HEK293T (cell line): ENCODE results near the gene TM9SF4.

Experiments used
- CTCF ChIA-PET: fragments of 350-600 bp; formaldehyde crosslinking; extraction: SDS; loops from one replicate; lab custom pipeline; 2021; ENCODE audit warnings: antibody characterized with exemption, inconsistent platforms; lab: Yijun Ruan, JAX
- POLR2A ChIA-PET: fragments of 350-600 bp; formaldehyde crosslinking; extraction: SDS; loops from one replicate; lab custom pipeline; 2020; ENCODE audit warnings: antibody characterized with exemption, inconsistent platforms; lab: Yijun Ruan, JAX
- DNase-seq: peaks from one replicate; pipeline ENCODE4 v3.0.0; 2012; ENCODE audit warnings: mixed read lengths; ENCODE audit errors: extremely low spot score
- ARNT ChIP-seq: fragments of 450-650 bp; IDR thresholded peaks from 2 replicates; pipeline ENCODE4 v1.6.1; 2017; ENCODE audit warnings: mild to moderate bottlenecking
- BHLHE40 ChIP-seq: fragments of 450-650 bp; IDR thresholded peaks from 2 replicates; pipeline ENCODE4 v1.6.1; 2016; ENCODE audit warnings: mild to moderate bottlenecking, moderate library complexity, borderline replicate concordance
- CTBP1 ChIP-seq: fragments of 450-650 bp; IDR thresholded peaks from 2 replicates; pipeline ENCODE4 v1.6.1; 2016; ENCODE audit warnings: borderline replicate concordance
- ELF4 ChIP-seq: fragments of 450-650 bp; IDR thresholded peaks from 2 replicates; pipeline ENCODE4 v1.6.1; 2017; ENCODE audit warnings: antibody characterized with exemption
- FOXA1 ChIP-seq: fragments of 450-650 bp; IDR thresholded peaks from 2 replicates; pipeline ENCODE4 v1.6.1; 2016; ENCODE audit warnings: mild to moderate bottlenecking
- FOXK2 ChIP-seq: fragments of 450-650 bp; IDR thresholded peaks from 2 replicates; pipeline ENCODE4 v1.6.1; 2016; ENCODE audit warnings: mild to moderate bottlenecking
- FOXM1 ChIP-seq: fragments of 450-650 bp; IDR thresholded peaks from 2 replicates; pipeline ENCODE4 v1.6.1; 2017; ENCODE audit warnings: mild to moderate bottlenecking, borderline replicate concordance
- HDGF ChIP-seq: fragments of 450-650 bp; IDR thresholded peaks from 2 replicates; pipeline ENCODE4 v1.6.1; 2017; ENCODE audit warnings: antibody characterized with exemption, borderline replicate concordance
- L3MBTL2 ChIP-seq: fragments of 450-650 bp; conservative IDR thresholded peaks from 2 replicates; pipeline ENCODE4 v1.6.1; 2016; ENCODE audit warnings: mild to moderate bottlenecking
- LEF1 ChIP-seq: fragments of 450-650 bp; IDR thresholded peaks from 2 replicates; pipeline ENCODE4 v1.6.1; 2017; ENCODE audit warnings: mild to moderate bottlenecking, borderline replicate concordance
- NFRKB ChIP-seq: fragments of 450-650 bp; IDR thresholded peaks from 2 replicates; pipeline ENCODE4 v1.6.1; 2016; ENCODE audit warnings: mild to moderate bottlenecking, moderate library complexity
- PKNOX1 ChIP-seq: fragments of 450-650 bp; IDR thresholded peaks from 2 replicates; pipeline ENCODE4 v1.6.1; 2016
- SP1 ChIP-seq: fragments of 450-650 bp; IDR thresholded peaks from 2 replicates; pipeline ENCODE4 v1.6.1; 2017
- SUZ12 ChIP-seq: fragments of 450-650 bp; IDR thresholded peaks from 2 replicates; pipeline ENCODE4 v1.6.1; 2016; ENCODE audit warnings: mild to moderate bottlenecking
- TARDBP ChIP-seq: fragments of 450-650 bp; IDR thresholded peaks from 2 replicates; pipeline ENCODE4 v1.6.1; 2016
- ZNF384 ChIP-seq: fragments of 450-650 bp; IDR thresholded peaks from 2 replicates; pipeline ENCODE4 v1.6.1; 2016

TM9SF4 gene

GRCh38 chr20:32184961-32185603 lies 75.6 kb downstream of the TM9SF4 start:
- no peak for TF ChIP-seq ARNT
- POLR2A ChIA-PET: no interaction called here

GRCh38 chr20:32186506-32186905 lies 77.0 kb downstream of the TM9SF4 start:
- ChIA-PET POLR2A (no interaction called here), CTCF (no interaction called here)
- no peak for DNase-seq
- TF ChIP-seq FOXA1: no peak
- no peak for TF ChIP-seq HDGF
- no peak for TF ChIP-seq CTBP1
- no peak for TF ChIP-seq ZNF384
- no peak for TF ChIP-seq TARDBP
- TF ChIP-seq PKNOX1: no peak
- TF ChIP-seq L3MBTL2: no peak
- no peak for TF ChIP-seq NFRKB
- no peak for TF ChIP-seq FOXM1

More at GRCh38 chr20:32184961-32185603, 75.6 kb downstream of the TM9SF4 start:
- no peak for DNase-seq
- CTCF ChIA-PET: no interaction called here

- POLR2A ChIA-PET: no interaction called here
- TF ChIP-seq HDGF (no peak), SUZ12 (no peak), FOXK2 (no peak), FOXM1 (no peak), ZNF384 (no peak), LEF1 (no peak), CTBP1 (no peak)
- CTCF ChIA-PET: no interaction called here
- DNase-seq: no peak
Measured at GRCh38 chr20:32188376-32189122, 79.0 kb downstream of the TM9SF4 start.

- ChIA-PET CTCF (no interaction called here), POLR2A (no interaction called here)
- DNase-seq: no peak
- TF ChIP-seq FOXM1: no peak
- no peak for TF ChIP-seq CTBP1
- no peak for TF ChIP-seq L3MBTL2
- TF ChIP-seq BHLHE40: no peak
- TF ChIP-seq LEF1: no peak
- no peak for TF ChIP-seq FOXK2
- TF ChIP-seq HDGF: no peak
- TF ChIP-seq TARDBP: no peak
- no peak for TF ChIP-seq FOXA1
- TF ChIP-seq ZNF384: no peak
- TF ChIP-seq ARNT: no peak
- no peak for TF ChIP-seq PKNOX1
- no peak for TF ChIP-seq SP1
- no peak for TF ChIP-seq SUZ12
- no peak for TF ChIP-seq NFRKB
- TF ChIP-seq ELF4: no peak
Measured at GRCh38 chr20:32189123-32189410, 79.6 kb downstream of the TM9SF4 start.

- ChIA-PET POLR2A (interaction anchor here (0.6 kb wide), 1 partner anchor 460 kb away, joined by 3 read pairs; no protein-coding TSS in a partner anchor), CTCF (no interaction called here)
- DNase-seq: no peak
- no peak for TF ChIP-seq ARNT
Measured at GRCh38 chr20:32189691-32190615, 80.4 kb downstream of the TM9SF4 start.

- POLR2A ChIA-PET: interaction anchor here (0.6 kb wide), 1 partner anchor 460 kb away, joined by 3 read pairs; no protein-coding TSS in a partner anchor
- CTCF ChIA-PET: no interaction called here
- TF ChIP-seq SP1 (no peak), BHLHE40 (no peak), FOXM1 (no peak), ELF4 (no peak), HDGF (no peak), L3MBTL2 (no peak), SUZ12 (no peak), ARNT (no peak), ZNF384 (no peak), CTBP1 (no peak), FOXA1 (no peak), TARDBP (no peak), FOXK2 (no peak), PKNOX1 (no peak), NFRKB (no peak), LEF1 (no peak)
- DNase-seq: no peak
Measured at GRCh38 chr20:32190616-32191415, 81.3 kb downstream of the TM9SF4 start.
